Suppressor macrophage treated with lipopolysaccharide for 4 hours (primary cell): ENCODE measurements around the gene PGM3.
"Not testable (repeated sequence)": the region's sequence is repeated elsewhere in the genome, so short reads cannot be mapped to it uniquely, and the experiment has no call there.

ENCODE experiments used
- DNase-seq: peaks from one replicate; pipeline ENCODE4 v3.0.0-alpha.2; 2020

The PGM3 gene, protein sequence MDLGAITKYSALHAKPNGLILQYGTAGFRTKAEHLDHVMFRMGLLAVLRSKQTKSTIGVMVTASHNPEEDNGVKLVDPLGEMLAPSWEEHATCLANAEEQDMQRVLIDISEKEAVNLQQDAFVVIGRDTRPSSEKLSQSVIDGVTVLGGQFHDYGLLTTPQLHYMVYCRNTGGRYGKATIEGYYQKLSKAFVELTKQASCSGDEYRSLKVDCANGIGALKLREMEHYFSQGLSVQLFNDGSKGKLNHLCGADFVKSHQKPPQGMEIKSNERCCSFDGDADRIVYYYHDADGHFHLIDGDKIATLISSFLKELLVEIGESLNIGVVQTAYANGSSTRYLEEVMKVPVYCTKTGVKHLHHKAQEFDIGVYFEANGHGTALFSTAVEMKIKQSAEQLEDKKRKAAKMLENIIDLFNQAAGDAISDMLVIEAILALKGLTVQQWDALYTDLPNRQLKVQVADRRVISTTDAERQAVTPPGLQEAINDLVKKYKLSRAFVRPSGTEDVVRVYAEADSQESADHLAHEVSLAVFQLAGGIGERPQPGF

DNA sequence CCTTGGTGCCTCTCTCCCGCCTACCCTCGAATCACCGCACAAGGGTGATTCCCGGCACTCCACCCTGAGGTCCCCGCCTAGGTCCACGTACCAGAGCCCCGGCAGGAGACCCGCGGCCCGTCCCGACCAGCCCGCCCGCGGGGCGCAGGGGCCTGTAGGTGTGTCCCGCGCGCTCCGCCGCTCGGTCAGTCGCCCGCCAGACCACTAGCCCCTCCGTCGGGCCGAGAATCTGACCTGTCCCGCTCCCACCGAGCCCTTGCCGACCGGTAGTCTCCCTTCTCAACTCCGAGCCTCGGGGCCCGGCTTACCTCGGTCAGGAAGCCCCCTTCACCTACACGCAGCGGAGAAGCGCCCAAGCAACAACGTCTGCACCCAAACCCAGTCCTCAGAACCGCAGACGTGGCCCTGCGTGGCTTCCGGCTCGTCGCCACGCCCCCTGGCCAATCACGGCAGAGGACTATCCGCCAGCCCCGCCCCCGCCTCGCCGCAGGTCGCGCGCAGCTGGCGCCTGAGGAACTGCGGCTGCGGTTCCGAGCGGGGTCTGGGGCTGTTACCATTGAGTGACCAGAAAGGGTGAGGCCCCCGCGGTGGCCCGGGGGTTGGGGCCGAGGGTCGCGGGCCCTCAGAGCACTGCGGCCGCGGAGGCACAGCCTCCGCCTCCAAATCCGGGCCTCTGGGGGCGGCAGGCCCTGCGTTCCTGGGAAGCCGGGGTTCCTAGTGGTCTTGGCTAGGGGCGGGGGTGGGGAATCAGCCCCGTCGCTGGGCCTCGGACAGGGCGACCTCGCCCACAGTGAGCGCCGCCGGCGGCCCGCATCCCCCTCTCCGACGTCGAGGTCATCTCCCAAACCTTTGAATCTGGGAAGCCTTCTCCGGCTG lies at the start of gene PGM3, which contains the start of gene RWDD2A:
Gene PGM3, minus strand, starts transcription at position 395 of the 876 bp plus-strand sequence. CDS start 2,253 bp downstream, outside the sequence.
Gene RWDD2A, plus strand, starts transcription at position 487 of the 876 bp plus-strand sequence. CDS start 1,095 bp downstream, outside the sequence.
- DNase-seq = peak; percentile 92

DNA sequence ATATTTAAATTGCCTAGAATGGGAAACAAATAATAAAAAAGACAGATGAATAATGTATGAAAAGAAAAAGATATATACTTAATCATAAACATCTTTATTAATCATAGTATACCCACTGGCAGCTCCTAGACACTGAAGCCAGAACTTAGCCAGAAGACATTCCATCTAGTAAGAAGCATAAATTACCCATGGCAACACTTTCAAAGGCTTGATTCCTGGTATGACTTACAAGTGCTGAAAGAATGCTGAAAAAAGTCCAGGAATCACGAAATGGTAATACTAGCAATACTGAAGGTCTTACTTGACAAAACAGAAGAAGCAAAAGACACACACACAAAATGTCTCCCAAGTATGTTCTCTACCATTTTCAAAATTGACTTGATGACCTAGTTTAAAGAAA lies 38.1 kb upstream of the PGM3 start:
- no peak for DNase-seq

DNA sequence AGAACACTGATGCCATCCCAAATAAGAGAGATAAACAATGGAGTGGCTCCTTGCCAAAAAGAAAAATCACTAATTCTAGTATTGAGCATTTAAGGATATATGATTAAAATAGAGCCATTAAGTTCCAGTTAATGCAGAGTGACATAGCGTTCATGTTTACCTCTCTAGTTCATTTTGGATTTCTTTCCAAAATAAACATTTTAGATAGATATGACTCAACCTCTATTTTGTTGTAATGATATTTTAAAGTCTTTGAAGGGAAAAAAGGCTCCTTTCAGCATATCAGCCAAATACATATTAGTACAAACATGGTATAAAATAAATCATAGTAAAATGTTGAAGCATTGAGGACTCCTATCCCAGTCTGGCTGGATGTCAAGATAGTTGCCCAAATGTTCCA lies 33.5 kb upstream of the PGM3 start:
- no peak for DNase-seq

DNA sequence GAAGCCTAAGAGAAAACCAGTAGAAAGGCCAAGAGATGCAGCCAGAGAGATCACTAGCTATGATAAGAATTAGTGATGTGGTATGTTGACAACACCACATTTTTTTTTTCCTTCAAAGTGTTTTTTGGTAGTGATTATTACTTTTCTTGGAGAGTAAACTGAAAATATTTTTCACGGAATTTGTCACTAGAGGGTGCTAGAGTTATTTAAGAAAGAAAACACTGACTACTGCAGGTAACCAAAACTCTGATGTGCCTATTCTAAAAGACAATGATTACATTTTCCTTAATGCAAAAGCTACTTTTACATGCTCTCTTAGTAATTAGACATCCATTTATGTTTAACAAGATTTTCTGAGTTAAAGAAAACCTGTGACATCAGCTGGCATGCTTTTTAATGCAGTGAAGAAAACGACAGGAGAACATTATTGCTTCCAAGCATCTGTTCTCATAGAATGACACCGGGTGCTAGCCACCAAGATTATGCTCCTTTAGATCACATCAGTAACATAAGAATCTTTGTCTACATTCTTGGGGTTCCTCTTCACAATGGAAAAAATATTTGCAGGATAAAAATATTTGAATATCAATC lies 28.9 kb upstream of the PGM3 start:
- peak; percentile 61 for DNase-seq

DNA sequence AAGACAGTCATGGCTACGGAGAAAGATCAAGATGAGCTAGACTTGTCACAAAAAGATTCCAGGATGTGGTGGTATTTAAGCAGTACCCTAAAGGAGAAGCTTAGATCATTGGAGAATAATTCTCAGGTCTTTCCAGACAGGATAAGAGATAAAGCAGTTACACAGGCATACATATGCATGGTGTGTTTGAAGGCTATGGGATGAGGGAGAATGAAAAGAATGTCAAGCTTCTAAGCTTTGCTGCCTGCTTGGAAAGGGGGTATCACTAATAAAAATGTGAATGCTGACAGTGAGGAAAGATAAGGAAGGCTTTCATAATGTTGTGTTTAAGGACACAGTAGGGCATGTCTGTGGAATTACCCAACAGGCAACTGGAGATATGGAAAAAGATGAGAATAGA lies 28.2 kb upstream of the PGM3 start:
- DNase-seq = no peak

DNA sequence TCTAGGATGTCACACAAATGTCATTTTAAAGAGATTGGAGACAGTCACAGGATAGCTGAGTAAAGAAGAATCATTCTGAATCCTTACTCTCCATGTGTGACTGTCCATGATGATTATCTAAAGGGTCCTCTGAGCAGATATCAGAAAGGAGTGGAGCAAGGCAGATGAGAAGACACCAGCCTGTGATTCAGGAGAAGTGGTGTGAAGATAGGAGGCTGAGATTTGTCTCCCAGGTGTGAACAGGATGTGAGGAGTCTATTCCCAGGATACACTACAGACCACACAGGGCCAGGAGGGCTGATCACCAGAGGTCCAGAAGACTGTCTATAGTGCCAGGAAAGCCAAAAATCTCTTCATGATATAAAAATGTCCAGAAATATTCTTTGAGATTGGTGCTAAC lies 27.1 kb upstream of the PGM3 start:
- DNase-seq = no peak

DNA sequence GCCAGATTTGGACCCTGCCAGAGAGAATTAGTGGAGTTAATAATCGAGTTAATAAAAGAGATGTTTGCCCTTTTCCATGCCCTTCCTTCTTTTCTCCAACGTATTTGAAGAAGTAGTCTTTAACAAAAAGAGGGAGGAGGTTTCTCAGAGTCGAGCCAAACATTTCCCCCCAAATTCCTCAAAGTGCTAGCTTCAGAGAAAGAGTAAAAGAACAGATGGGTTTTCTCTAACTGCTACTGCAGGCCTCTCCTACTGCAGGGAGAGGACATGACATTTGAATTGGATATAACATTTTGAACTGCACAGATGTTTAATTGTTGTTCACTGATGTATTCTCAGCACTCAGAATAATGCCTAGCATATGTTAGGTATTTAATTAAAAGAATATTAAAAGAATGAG lies 25.6 kb upstream of the PGM3 start:
- no peak for DNase-seq

DNA sequence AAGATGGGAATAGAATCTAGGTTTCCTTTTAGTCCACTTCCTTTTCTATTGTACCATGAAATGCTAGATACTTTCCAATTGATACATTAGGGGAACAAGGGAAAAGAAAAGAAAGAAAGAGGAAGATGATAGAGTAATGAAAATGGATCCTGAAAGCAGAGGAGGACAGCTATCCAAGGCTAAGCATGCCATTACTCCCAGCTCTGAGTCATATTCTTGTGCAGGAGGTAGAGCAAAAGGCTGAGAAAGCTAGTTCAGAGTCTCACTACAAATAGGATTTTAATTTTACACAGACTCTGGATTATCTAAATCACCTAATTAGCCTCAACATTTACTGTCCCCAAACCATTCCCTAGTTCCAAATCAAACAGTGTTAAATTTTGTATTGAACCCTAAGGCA lies 23.7 kb upstream of the PGM3 start:
- DNase-seq = no peak

DNA sequence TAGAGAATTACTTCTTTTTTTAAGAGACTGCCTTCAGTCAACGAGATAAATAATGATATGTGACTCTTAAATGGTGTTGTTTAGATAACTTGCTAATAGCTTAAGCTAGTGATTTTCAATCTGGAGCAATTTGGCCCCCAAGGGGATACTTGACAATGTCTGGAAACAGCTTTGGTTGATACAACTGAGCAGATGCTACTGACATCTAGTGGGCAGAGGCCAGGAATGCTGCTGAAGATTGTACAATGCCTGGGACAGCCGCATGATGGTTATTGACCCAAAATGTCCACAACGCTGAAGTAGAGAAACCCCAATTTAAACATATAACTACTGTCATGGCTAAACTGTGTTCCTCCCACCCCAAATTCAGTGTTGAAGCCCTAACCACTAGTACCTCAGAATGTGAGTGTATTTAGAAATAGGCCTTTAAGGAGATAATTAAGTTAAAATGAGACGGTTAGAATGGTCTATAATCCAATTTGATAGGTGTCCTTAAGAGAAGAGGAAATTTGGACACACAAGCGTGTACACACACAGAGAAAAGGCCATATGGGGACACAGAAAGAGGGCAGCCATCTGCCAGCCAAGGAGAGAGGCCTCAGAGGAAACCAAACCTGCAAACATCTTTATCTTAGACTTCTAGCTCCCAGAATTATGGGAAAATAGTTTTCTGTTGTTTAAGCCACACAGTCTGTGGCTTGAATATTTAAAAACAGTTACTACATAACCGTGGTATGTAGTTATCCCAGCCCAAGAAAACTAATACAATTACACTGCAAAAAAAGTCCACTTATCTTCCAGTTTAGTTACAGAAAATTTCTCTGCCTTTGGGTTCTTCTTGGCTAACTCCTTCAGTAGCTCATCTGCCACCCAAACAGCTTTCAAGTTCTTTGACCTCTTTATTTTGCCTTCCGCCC lies 22.3 kb upstream of the PGM3 start:
- DNase-seq = peak; percentile 71

DNA sequence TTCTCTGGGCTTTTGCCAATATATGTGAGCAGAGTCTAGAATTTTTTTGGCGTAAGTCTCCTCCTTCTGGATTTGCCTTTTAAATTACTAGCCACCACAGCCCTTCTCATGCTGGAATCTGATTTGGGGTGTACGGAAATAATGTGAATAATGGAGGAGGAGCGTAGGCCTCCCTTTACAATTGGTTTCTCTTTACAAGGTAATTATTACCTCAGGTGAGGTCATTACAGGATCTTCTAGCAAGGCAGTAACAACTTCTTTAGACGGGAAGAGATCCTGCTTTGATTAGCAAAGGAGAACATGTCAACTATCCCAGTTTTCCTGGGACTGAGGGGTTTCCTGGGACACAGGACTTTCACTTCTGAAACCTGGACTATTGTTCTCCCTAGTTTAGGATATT lies 9.0 kb upstream of the PGM3 start:
- DNase-seq = no peak

DNA sequence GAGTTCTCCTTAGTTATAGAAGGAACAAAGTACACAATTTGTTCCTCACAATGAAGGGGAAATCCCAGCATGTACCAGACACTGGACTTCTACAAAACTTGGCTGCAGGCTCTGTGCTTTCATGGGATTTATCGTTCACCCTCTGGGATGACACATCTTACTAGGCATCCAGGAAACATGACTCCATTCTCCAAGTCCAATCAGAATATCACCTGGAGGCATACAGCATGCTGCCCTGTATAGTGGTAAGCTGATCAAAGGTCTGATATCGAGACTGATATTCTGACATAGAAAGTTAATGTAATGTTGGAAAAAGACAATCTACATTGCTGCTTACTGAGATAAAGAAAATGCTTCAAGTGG lies 6.8 kb upstream of the PGM3 start:
- no peak for DNase-seq

DNA sequence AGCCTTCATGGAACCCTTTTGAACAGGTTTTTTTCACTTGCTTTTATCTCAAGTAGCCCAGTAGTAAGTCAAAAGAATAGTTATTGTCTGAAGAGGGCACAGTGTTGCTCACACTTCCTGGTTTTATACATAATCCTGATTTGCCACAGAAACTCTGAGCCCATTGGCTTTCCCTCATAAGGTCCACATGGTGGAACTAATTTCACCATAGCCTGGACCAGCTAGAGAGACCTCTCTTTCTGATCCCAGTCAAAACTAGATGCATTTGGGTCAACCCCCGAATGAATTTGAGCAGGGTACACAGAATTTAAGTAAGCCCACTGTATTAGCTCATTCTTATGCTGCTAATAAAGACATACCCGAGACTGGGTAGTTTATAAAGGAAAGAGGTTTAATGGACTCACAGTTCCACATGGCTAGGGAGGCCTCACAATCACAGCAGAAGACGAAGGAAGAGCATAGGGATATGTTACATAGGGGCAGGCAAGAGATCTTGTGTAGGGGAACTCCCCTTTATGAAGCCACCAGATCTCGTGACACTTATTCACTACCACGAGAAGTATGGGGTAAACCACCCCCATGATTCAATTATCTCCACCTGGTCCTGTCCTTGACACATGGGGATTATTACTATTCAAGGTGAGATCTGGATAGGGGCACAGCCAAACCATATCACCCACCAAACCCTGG lies 6.3 kb upstream of the PGM3 start:
- DNase-seq = no peak

DNA sequence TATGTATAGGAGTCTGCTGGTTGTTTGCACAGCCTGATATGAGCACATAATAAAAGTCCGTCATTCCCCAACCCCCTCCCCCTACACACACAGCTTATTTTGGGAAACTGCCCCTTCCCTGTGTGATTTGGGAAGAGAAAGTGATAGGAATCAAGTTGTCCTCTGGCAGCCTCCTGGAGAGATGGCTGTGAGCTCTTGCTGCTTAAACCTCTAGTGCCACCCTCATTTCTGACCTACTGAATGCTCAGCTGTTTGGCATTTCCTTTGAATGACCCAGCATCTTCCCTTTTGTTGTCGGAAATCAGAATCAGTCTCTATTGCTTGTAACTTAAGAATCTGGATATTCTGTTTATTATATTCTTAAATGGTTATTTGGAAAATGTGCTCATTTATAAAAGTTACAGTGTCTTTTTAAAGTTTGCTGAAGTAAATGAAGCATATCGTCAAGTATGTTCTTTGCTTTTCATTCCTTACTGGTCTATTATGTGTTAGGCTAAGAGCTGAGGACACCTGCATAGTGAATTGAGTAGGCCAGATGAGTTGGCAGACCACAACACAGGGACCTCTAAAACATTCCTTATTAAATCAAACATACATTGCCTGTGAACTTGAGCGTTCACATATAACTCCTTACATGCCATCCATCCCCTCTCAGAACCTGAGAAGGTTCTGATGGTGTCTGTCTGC lies 5.6 kb upstream of the PGM3 start:
- no peak for DNase-seq

DNA sequence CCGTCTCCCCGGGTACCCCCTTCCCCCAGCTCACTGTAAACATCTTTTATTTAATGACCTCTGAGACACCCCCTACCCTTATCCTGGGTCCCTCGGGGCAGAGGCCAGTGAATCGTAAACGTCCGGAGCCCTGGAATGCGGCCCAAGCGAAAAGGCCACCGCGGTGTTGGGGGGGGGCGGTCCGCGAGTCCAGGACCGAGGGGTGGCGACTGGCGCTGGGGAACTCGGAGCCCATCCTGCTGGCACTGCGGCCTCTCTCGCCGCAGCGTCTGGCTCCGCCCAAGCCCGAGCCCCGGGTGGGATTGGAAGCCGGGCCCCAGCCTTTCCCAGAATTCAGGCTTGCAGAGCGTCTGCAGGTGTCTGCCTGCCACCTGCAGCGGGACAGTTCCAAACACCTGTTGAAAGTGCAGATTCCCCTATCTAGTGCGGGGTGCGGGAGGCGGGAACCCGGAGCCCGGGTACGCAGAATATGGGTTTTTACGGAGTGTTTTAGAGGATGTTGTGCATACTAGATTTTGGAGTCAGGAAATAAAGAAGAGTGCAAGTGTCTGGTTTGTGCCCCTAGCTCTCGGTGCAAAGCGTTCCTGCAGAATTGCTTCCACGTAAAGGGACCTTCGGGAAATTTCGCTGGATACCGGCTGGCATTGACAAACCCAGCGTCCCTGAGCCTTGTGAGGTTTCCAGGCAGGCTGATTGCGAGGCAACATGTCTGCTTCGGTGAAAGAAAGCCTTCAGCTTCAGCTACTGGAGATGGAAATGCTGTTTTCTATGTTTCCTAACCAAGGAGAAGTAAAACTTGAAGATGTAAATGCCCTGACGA lies 892 bp upstream of the PGM3 start:
- DNase-seq = peak; percentile 33

DNA sequence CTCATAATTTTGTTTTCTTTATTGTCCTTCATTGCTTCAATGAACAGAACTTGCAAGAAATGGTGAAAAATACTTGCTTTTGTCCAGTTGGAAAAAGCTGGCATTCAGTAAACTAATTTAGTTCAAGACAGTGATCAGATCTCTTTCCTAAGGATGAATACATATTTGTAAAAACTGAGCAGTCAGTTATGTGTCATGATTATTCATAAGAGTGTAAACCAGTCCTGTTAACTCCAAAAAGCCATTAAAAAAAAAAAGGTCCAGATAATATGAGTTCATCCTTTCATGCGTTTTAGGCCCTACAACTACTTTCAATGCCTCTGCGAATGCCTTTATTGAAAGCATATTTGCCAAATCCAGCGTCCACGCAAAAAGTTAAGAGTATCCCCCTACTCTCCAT lies 609 bp downstream of the PGM3 start:
- DNase-seq = no peak

DNA sequence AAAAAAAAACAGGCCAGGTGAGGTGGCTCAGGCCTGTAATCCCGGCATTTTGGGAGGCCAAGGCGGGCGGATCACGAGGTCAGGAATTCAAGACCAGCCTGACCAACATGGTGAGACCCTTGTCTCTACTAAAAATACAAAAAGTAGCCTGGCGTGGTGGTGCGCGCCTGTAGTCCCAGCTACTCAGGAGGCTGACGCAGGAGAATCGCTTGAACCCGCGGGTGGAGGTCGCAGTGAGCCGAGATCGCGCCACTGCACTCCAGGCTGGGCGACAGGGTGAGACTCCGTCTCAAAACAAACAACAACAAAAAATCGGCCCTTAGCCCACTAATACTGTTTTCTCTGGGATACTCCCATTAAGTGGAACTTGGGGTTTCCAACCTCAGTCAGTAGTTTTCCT lies 1.1 kb downstream of the PGM3 start:
- DNase-seq = not testable (repeated sequence)

DNA sequence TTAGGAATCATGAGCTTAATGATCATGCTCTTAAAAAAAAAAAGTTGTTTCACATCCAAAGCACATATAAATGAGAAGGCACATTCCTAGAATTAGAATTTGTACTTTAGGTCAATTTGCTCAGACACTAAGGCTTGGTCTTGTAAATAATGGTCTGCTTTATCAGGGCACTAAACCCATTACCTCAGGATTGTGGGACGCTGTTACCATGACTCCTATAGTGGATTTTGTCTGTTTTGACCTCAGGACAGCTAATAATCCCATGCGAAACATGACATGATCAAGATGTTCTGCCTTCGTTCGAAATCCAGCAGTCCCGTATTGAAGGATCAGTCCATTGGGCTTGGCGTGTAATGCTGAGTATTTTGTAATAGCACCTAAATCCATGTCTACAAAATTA lies 2.4 kb downstream of the PGM3 start:
- no peak for DNase-seq

DNA sequence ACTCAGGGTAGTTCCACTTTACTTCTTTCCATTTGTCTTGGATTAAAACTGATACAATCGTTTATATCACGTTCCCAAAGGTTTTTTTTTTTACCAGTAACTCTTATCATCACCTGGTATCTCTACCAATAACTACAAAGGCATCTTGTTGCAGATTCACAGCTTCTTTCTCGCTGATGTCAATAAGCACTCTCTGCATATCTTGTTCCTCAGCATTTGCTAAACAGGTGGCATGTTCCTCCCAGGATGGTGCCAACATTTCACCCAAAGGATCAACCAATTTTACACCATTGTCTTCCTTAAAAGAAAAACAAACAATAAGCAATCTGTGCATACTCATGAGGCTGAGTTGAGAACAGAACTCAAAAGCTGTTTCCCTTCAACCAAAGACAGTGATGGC lies 4.6 kb downstream of the PGM3 start:
- DNase-seq = no peak

DNA sequence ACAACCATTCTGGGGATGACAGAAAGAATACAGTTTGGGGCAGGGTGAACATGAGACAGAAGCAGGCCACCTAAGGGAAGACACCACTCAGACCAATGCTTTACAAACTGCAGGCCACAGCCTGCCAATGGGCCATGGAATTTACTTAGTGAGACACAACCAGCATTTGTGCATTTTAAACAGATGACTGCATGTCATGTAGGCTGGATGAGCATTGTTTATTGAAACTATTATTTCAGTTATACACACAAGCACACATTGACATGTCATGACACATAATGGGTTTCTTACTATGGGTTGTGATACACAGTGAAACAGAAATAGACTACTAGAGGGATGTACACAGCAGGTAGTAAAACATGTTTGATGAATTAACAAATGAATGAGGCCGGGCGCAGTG lies 8.0 kb downstream of the PGM3 start:
- no peak for DNase-seq
